HL-60 (cell line): ENCODE measurements around the gene CHD2.

Experiments
- DNase-seq, 2 experiments: peaks; one replicate each; pipeline ENCODE4 v3.0.0-alpha.2; 2010 to 2020; ENCODE audit warnings: low read depth in 1 of 2, low spot score in 1 of 2
- H3K27ac ChIP-seq: fragments of 250-450 bp; sonication (Bioruptor Pico); replicated peaks from 2 replicates; pipeline ENCODE4 v1.5.1; 2020; ENCODE audit warnings: mild to moderate bottlenecking, moderate library complexity
- H3K27me3 ChIP-seq: fragments of 250-450 bp; sonication (Bioruptor Pico); 2 replicates; pipeline ENCODE4 v1.5.1; 2021; ENCODE audit warnings: mild to moderate bottlenecking, moderate library complexity; ENCODE audit not compliant: insufficient read depth, poor library complexity, severe bottlenecking
- H3K4me3 ChIP-seq: replicated peaks from 2 replicates; pipeline ENCODE4 v1.5.1; 2011; ENCODE audit warnings: mild to moderate bottlenecking, control low read depth, low read length; ENCODE audit not compliant: insufficient read depth
- CTCF ChIP-seq: IDR thresholded peaks from one replicate; pipeline ENCODE4 v1.5.1; 2011; ENCODE audit warnings: low read length, control low read depth, inconsistent platforms; ENCODE audit not compliant: insufficient read depth
- GABPA ChIP-seq: IDR thresholded peaks from 2 replicates; pipeline ENCODE4 v1.6.1; 2012; ENCODE audit warnings: low read depth
- POLR2AphosphoS5 ChIP-seq: IDR thresholded peaks from 2 replicates; pipeline ENCODE4 v1.6.1; 2012; ENCODE audit warnings: low read depth
- REST ChIP-seq: IDR thresholded peaks from 2 replicates; pipeline ENCODE4 v1.6.1; 2012; ENCODE audit warnings: low read depth; ENCODE audit not compliant: insufficient replicate concordance
- SPI1 ChIP-seq: IDR thresholded peaks from 2 replicates; pipeline ENCODE4 v1.6.1; 2012; ENCODE audit warnings: low read depth, mild to moderate bottlenecking, borderline replicate concordance

CHD2 gene

GRCh38 chr15:92881802-92882696 lies 18.1 kb upstream of the CHD2 start:
- TF ChIP-seq POLR2AphosphoS5 (peak; percentile 72; the same call in 1 of the 2 replicates), SPI1 (peak; percentile 37; the same call in 1 of the 2 replicates), GABPA (no peak)
- Histone ChIP-seq H3K4me3 (peak overlapping the region; percentile 35), H3K27me3 (no peaks in the 10 kb centered on the region), H3K27ac (peak overlapping the region; percentile 87)
- DNase-seq: peak; percentile 98 to 99

GRCh38 chr15:92882697-92883162 lies 17.4 kb upstream of the CHD2 start:
- Histone ChIP-seq H3K27me3 (no peaks in the 10 kb centered on the region), H3K27ac (peak overlapping the region; percentile 85), H3K4me3 (peak overlapping the region; percentile 61)
- TF ChIP-seq SPI1 (no peak), CTCF (no peak), GABPA (no peak), POLR2AphosphoS5 (peak; percentile 47; the same call in 1 of the 2 replicates), REST (peak; percentile 32)
- DNase-seq: no peak

- Histone ChIP-seq H3K4me3 (peak overlapping the region; percentile 61), H3K27ac (peak overlapping the region; percentile 85), H3K27me3 (no peaks in the 10 kb centered on the region)
- DNase-seq: peak in 1 of 2 experiments; percentile 25
- TF ChIP-seq POLR2AphosphoS5: no peak; the same call in none of the 2 replicates
- no peak for TF ChIP-seq CTCF
- no peak for TF ChIP-seq SPI1
- no peak for TF ChIP-seq GABPA
- no peak for TF ChIP-seq REST
Observed at GRCh38 chr15:92883163-92883875, 16.8 kb upstream of the CHD2 start.
